Renal cortex interstitium (tissue), 11 donors: Measurements from ENCODE around the gene EEFSEC. TPM values are rescaled to one million over a fixed set of nuclear protein-coding genes. Genes with fewer than 3 reads are reported as not detected.

Experiments used
- DNase-seq, 11 donors: peaks; one replicate each; pipeline ENCODE4 v3.0.0-alpha.2; 2013; ENCODE audit warnings: low read depth in 9 of 11, low spot score in 4 of 11; ENCODE audit errors: extremely low read depth in 1 of 11
- polyA plus RNA-seq, 3 donors: library from polyadenylated mRNA; unstranded; fragments of 120-200 nt; gene quantifications; one replicate each; pipeline ENCODE4 v1.2.1, GENCODE V29; 2013; ENCODE audit not compliant: insufficient read length in 3 of 3

EEFSEC gene
- polyA plus RNA-seq, 3 donors: 19.5 to 26.9 (median 25.5) TPM

- DNase-seq: no peak
Observed at GRCh38 chr3:128197855-128198254, 44.6 kb downstream of the EEFSEC start.

GRCh38 chr3:128198313-128198712 lies 45.0 kb downstream of the EEFSEC start:
- DNase-seq: no peak

GRCh38 chr3:128199110-128199509 lies 45.8 kb downstream of the EEFSEC start:
- DNase-seq: no peak

- DNase-seq: no peak
Observed at GRCh38 chr3:128201158-128201755, 48.0 kb downstream of the EEFSEC start.

- DNase-seq: no peak
Observed at GRCh38 chr3:128203169-128203568, 49.9 kb downstream of the EEFSEC start.

- DNase-seq: no peak
Observed at GRCh38 chr3:128205558-128206145, 52.4 kb downstream of the EEFSEC start.

- DNase-seq: no peak
Observed at GRCh38 chr3:128207951-128208350, 54.7 kb downstream of the EEFSEC start.

GRCh38 chr3:128210711-128211110 lies 57.4 kb downstream of the EEFSEC start:
- no peak for DNase-seq

- DNase-seq: no peak
Observed at GRCh38 chr3:128214056-128214455, 60.8 kb downstream of the EEFSEC start.

- DNase-seq: no peak
Observed at GRCh38 chr3:128215290-128215689, 62.0 kb downstream of the EEFSEC start.

GRCh38 chr3:128215800-128216495 lies 62.7 kb downstream of the EEFSEC start:
- DNase-seq: no peak

- peak in 7 of 11 donors; percentile 26 to 70 (median 45) for DNase-seq
Observed at GRCh38 chr3:128217702-128218547, 64.6 kb downstream of the EEFSEC start.

- DNase-seq: peak in 1 of 11 donors; percentile 41
Observed at GRCh38 chr3:128218548-128219257, 65.4 kb downstream of the EEFSEC start.

- no peak for DNase-seq
Observed at GRCh38 chr3:128221328-128221727, 68.0 kb downstream of the EEFSEC start.

GRCh38 chr3:128222796-128223385 lies 69.6 kb downstream of the EEFSEC start:
- DNase-seq: no peak

- DNase-seq: no peak
Observed at GRCh38 chr3:128226186-128226725, 73.0 kb downstream of the EEFSEC start.

GRCh38 chr3:128226795-128227395 lies 73.6 kb downstream of the EEFSEC start:
- DNase-seq: no peak

GRCh38 chr3:128227507-128227906 lies 74.2 kb downstream of the EEFSEC start:
- DNase-seq: no peak
